ENCODE results near the gene SPDL1.

Gene SPDL1

GRCh38 chr5:169631360-169631759 is 47.8 kb downstream of the SPDL1 start:
- DNase-seq (ENCODE audit: low spot score) = no peak

GRCh38 chr5:169632946-169633345 is 49.4 kb downstream of the SPDL1 start:
- DNase-seq (ENCODE audit: low spot score) = no peak

- no peak for DNase-seq (ENCODE audit: low spot score)
Observed at GRCh38 chr5:169634606-169635005, 51.0 kb downstream of the SPDL1 start.

GRCh38 chr5:169635936-169636335 is 52.4 kb downstream of the SPDL1 start:
- DNase-seq (ENCODE audit: low spot score) = no peak

- no peak for DNase-seq (ENCODE audit: low spot score)
Observed at GRCh38 chr5:169636477-169637084, 53.0 kb downstream of the SPDL1 start.

- peak; percentile 7 for DNase-seq (ENCODE audit: low spot score)
Observed at GRCh38 chr5:169637085-169637548, 53.5 kb downstream of the SPDL1 start, which contains the start of gene DOCK2. TSS of gene DOCK2 (plus strand) at chr5:169637275. CDS start at chr5:169637327, 52 bp downstream.

GRCh38 chr5:169637549-169638121 is 54.1 kb downstream of the SPDL1 start:
- DNase-seq (ENCODE audit: low spot score) = no peak

GRCh38 chr5:169641253-169641652 is 57.7 kb downstream of the SPDL1 start:
- DNase-seq (ENCODE audit: low spot score) = no peak

GRCh38 chr5:169646856-169647255 is 63.3 kb downstream of the SPDL1 start:
- DNase-seq (ENCODE audit: low spot score) = no peak

GRCh38 chr5:169647566-169647965 is 64.0 kb downstream of the SPDL1 start:
- peak; percentile 8 for DNase-seq (ENCODE audit: low spot score)

GRCh38 chr5:169648725-169649310 is 65.2 kb downstream of the SPDL1 start:
- DNase-seq (ENCODE audit: low spot score) = no peak

GRCh38 chr5:169649486-169649885 is 65.9 kb downstream of the SPDL1 start:
- no peak for DNase-seq (ENCODE audit: low spot score)

GRCh38 chr5:169650701-169651331 is 67.2 kb downstream of the SPDL1 start:
- no peak for DNase-seq (ENCODE audit: low spot score)

- no peak for DNase-seq (ENCODE audit: low spot score)
Observed at GRCh38 chr5:169651526-169651925, 68.0 kb downstream of the SPDL1 start.

GRCh38 chr5:169652057-169652456 is 68.5 kb downstream of the SPDL1 start:
- DNase-seq (ENCODE audit: low spot score) = no peak

GRCh38 chr5:169653091-169653490 is 69.5 kb downstream of the SPDL1 start:
- no peak for DNase-seq (ENCODE audit: low spot score)
